Neural cell (in vitro differentiated cells): ENCODE data around the gene OR5M3. TPM values are rescaled to one million over a fixed set of nuclear protein-coding genes. Genes with fewer than 3 reads are reported as not detected.

ENCODE experiments used
- H2AFZ ChIP-seq: fragments of 200-600, 300-800 bp; sonication (generic), shearing (Covaris generic); 2 replicates; pipeline ENCODE4 v1.6.0; 2014; ENCODE audit warnings: low read depth, mild to moderate bottlenecking, antibody characterized with exemption, low read length, moderate library complexity
- H3F3A ChIP-seq: fragments of 200-600 bp; shearing (Covaris generic); 2 replicates; pipeline ENCODE4 v1.6.1; 2016; ENCODE audit warnings: mild to moderate bottlenecking, moderate library complexity, mixed read lengths, antibody characterized with exemption, low read length; ENCODE audit not compliant: insufficient read depth, poor library complexity, severe bottlenecking
- H3K27ac ChIP-seq: fragments of 200-600, 300-800 bp; sonication (generic), shearing (Covaris generic); 2 replicates; pipeline ENCODE4 v1.5.1; 2014; ENCODE audit warnings: mild to moderate bottlenecking, low read length, moderate library complexity
- H3K27me3 ChIP-seq: fragments of 300-800, 200-600 bp; sonication (generic), shearing (Covaris generic); 2 replicates; pipeline ENCODE4 v1.6.0; 2014; ENCODE audit warnings: mild to moderate bottlenecking, low read depth, low read length, moderate library complexity; ENCODE audit not compliant: insufficient read depth
- H3K36me3 ChIP-seq: fragments of 300-800, 200-600 bp; sonication (generic), shearing (Covaris generic); 2 replicates; pipeline ENCODE4 v1.5.1; 2014; ENCODE audit warnings: mild to moderate bottlenecking, antibody characterized with exemption, low read length, moderate library complexity; ENCODE audit not compliant: insufficient read depth
- H3K4me2 ChIP-seq: fragments of 300-800, 200-600 bp; sonication (generic), shearing (Covaris generic); 2 replicates; pipeline ENCODE4 v1.6.0; 2014; ENCODE audit warnings: mild to moderate bottlenecking, low read length
- H3K4me3 ChIP-seq: fragments of 300-800, 200-600 bp; sonication (generic), shearing (Covaris generic); 2 replicates; pipeline ENCODE4 v1.5.1; 2014; ENCODE audit warnings: mild to moderate bottlenecking, low read length, moderate library complexity
- H3K79me2 ChIP-seq: fragments of 200-600 bp; shearing (Covaris generic); replicated peaks from 2 replicates; pipeline ENCODE4 v1.6.0; 2014; ENCODE audit warnings: mild to moderate bottlenecking, low read length, moderate library complexity; ENCODE audit not compliant: insufficient read depth
- H3K9ac ChIP-seq: fragments of 300-800, 200-600 bp; sonication (generic), shearing (Covaris generic); 2 replicates; pipeline ENCODE4 v1.6.1; 2016; ENCODE audit warnings: mild to moderate bottlenecking, low read length, mixed read lengths
- H3K9me2 ChIP-seq: fragments of 200-600 bp; shearing (Covaris generic); 2 replicates; pipeline ENCODE4 v1.6.1; 2016; ENCODE audit warnings: mild to moderate bottlenecking, low read length, mixed read lengths; ENCODE audit not compliant: insufficient read depth
- H3K9me3 ChIP-seq: fragments of 200-600, 300-800 bp; sonication (generic), shearing (Covaris generic); 2 replicates; pipeline ENCODE4 v1.6.1; 2016; ENCODE audit warnings: mild to moderate bottlenecking, mixed run types, low read length, moderate library complexity, mixed read lengths
- H4K20me1 ChIP-seq: fragments of 200-600 bp; shearing (Covaris generic); 2 replicates; pipeline ENCODE4 v1.6.1; 2016; ENCODE audit warnings: mild to moderate bottlenecking, mixed run types; ENCODE audit not compliant: insufficient read depth
- EP300 ChIP-seq: fragments of 450-650 bp; conservative IDR thresholded peaks from 2 replicates; pipeline ENCODE4 v1.6.1; 2014; ENCODE audit warnings: antibody characterized with exemption, mild to moderate bottlenecking, moderate library complexity; ENCODE audit not compliant: poor library complexity, severe bottlenecking
- EZH2 ChIP-seq: fragments of 200-600, 300-800 bp; shearing (Covaris generic), sonication (generic); IDR thresholded peaks from 2 replicates; pipeline ENCODE4 v1.6.1; 2014; ENCODE audit warnings: antibody characterized with exemption, low read length, borderline replicate concordance, mild to moderate bottlenecking; ENCODE audit not compliant: insufficient read depth, poor library complexity, severe bottlenecking
- MXI1 ChIP-seq: fragments of 450-650 bp; conservative IDR thresholded peaks from 2 replicates; pipeline ENCODE4 v1.6.1; 2014; ENCODE audit warnings: antibody characterized with exemption, mild to moderate bottlenecking; ENCODE audit not compliant: poor library complexity, severe bottlenecking
- POLR2AphosphoS5 ChIP-seq: IDR thresholded peaks from 2 replicates; pipeline ENCODE4 v1.6.1; 2012
- RAD21 ChIP-seq: fragments of 450-650 bp; conservative IDR thresholded peaks from 2 replicates; pipeline ENCODE4 v1.6.1; 2014; ENCODE audit warnings: antibody characterized with exemption, mild to moderate bottlenecking, moderate library complexity
- REST ChIP-seq: IDR thresholded peaks from 2 replicates; pipeline ENCODE4 v1.6.1; 2012; ENCODE audit warnings: borderline replicate concordance
- SMC3 ChIP-seq: fragments of 450-650 bp; conservative IDR thresholded peaks from 2 replicates; pipeline ENCODE4 v1.6.1; 2014; ENCODE audit warnings: antibody characterized with exemption, mild to moderate bottlenecking, moderate library complexity; ENCODE audit not compliant: poor library complexity
- TAF1 ChIP-seq: IDR thresholded peaks from 2 replicates; pipeline ENCODE4 v1.6.1; 2012; ENCODE audit warnings: low read depth
- polyA plus RNA-seq: library from polyadenylated mRNA; depleted of rRNA; stranded (reverse); fragments of >200 nt; gene quantifications from 2 replicates; pipeline ENCODE4 v1.2.3, GENCODE V29; 2014
- TF ChIP-seq, protein P1 (sequence below): fragments of 450-650 bp; IDR thresholded peaks from 2 replicates; pipeline ENCODE4 v1.5.1; 2014; ENCODE audit warnings: antibody characterized with exemption, mild to moderate bottlenecking, moderate library complexity; ENCODE audit not compliant: poor library complexity, severe bottlenecking

The OR5M3 gene
- polyA plus RNA-seq, 1 donor from 2014 or later = not detected

DNA sequence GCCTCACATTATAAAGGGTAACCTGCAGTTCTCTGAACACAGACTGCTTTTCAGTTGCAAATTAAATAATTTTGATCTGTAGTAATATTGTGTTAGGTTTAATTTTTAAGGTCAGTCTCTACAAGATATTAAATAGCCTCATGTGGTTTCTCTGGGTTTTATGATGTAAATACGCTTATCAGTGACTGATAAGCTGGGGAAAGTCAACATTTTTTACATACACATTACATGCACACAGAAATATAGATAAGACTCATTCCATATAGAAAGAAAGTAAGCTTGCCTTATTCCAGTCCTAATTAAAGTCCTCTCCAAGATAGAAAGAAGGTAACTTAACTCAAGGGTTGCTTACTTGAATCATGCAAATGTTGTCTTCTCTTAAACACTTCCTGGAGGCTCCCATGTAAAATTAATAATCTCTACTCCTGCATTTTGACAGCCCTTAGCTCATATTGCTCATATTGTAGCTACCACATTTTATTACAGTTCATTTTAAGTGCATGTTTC, 1.6 kb upstream of the OR5M3 start:
- H3K27ac ChIP-seq = no peak overlapping the region
- TF ChIP-seq EZH2 (no peak), MXI1 (no peak), SMC3 (no peak), POLR2AphosphoS5 (no peak), REST (no peak), EP300 (no peak), RAD21 (no peak), TAF1 (no peak)
- TF ChIP-seq, protein P1, sequence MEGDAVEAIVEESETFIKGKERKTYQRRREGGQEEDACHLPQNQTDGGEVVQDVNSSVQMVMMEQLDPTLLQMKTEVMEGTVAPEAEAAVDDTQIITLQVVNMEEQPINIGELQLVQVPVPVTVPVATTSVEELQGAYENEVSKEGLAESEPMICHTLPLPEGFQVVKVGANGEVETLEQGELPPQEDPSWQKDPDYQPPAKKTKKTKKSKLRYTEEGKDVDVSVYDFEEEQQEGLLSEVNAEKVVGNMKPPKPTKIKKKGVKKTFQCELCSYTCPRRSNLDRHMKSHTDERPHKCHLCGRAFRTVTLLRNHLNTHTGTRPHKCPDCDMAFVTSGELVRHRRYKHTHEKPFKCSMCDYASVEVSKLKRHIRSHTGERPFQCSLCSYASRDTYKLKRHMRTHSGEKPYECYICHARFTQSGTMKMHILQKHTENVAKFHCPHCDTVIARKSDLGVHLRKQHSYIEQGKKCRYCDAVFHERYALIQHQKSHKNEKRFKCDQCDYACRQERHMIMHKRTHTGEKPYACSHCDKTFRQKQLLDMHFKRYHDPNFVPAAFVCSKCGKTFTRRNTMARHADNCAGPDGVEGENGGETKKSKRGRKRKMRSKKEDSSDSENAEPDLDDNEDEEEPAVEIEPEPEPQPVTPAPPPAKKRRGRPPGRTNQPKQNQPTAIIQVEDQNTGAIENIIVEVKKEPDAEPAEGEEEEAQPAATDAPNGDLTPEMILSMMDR = no peak
- H3K9me2 ChIP-seq = no peaks in the 10 kb centered on the region
- no peaks in the 10 kb centered on the region for H4K20me1 ChIP-seq
- no peaks in the 10 kb centered on the region for H3K36me3 ChIP-seq
- no peak overlapping the region for H3K4me3 ChIP-seq
- H3K9me3 ChIP-seq = no peaks in the 10 kb centered on the region
- H3K27me3 ChIP-seq = no peaks in the 10 kb centered on the region
- H3K79me2 ChIP-seq = no peaks in the 10 kb centered on the region
- H3F3A ChIP-seq = no peaks in the 10 kb centered on the region
- no peak overlapping the region for H3K9ac ChIP-seq
- no peak overlapping the region for H2AFZ ChIP-seq
- no peak overlapping the region for H3K4me2 ChIP-seq

- no peaks in the 10 kb centered on the region for H3K27me3 ChIP-seq
- H3K36me3 ChIP-seq = no peaks in the 10 kb centered on the region
- H3K4me2 ChIP-seq = no peak overlapping the region
- TF ChIP-seq TAF1 (no peak), RAD21 (no peak), REST (no peak), EZH2 (no peak), SMC3 (no peak), EP300 (no peak), POLR2AphosphoS5 (no peak), MXI1 (no peak)
- TF ChIP-seq, protein P1 = no peak
- H3K79me2 ChIP-seq = no peaks in the 10 kb centered on the region
- H3F3A ChIP-seq = no peaks in the 10 kb centered on the region
- no peak overlapping the region for H2AFZ ChIP-seq
- H3K9ac ChIP-seq = no peak overlapping the region
- no peaks in the 10 kb centered on the region for H3K9me2 ChIP-seq
- H3K4me3 ChIP-seq = no peak overlapping the region
- H4K20me1 ChIP-seq = no peaks in the 10 kb centered on the region
- no peaks in the 10 kb centered on the region for H3K9me3 ChIP-seq
- H3K27ac ChIP-seq = no peak overlapping the region
Measured at GRCh38 chr11:56457076-56457475, 16.1 kb downstream of the OR5M3 start.
